Retinal pigment epithelial cell (primary cell): ENCODE measurements around the gene LMBR1.
"Not testable (repeated sequence)": the region's sequence is repeated elsewhere in the genome, so short reads cannot be mapped to it uniquely, and the experiment has no call there.

ENCODE experiments used
- DNase-seq: peaks from one replicate; pipeline ENCODE4 v3.0.0-alpha.2; 2010; ENCODE audit warnings: low read depth
- H3K4me3 ChIP-seq: 2 replicates; pipeline ENCODE4 v1.5.1; 2011; ENCODE audit warnings: mild to moderate bottlenecking, low read length, control low read depth, moderate library complexity
- CTCF ChIP-seq: conservative IDR thresholded peaks from 2 replicates; pipeline ENCODE4 v1.5.1; 2011; ENCODE audit warnings: low read depth, low read length, control low read depth, inconsistent platforms

The LMBR1 gene

GRCh38 chr7:156886020-156886795, 6.8 kb downstream of the LMBR1 start:
- no peak overlapping the region for H3K4me3 ChIP-seq
- no peak for TF ChIP-seq CTCF
- no peak for DNase-seq

- no peak for DNase-seq
- H3K4me3 ChIP-seq = no peak overlapping the region
- TF ChIP-seq CTCF = no peak
Measured at GRCh38 chr7:156881679-156882078, 11.3 kb downstream of the LMBR1 start.

GRCh38 chr7:156875766-156876165, 17.2 kb downstream of the LMBR1 start:
- H3K4me3 ChIP-seq = no peak overlapping the region
- no peak for TF ChIP-seq CTCF
- DNase-seq = no peak

- H3K4me3 ChIP-seq, DNase-seq: not testable (repeated sequence)
Measured at GRCh38 chr7:156868363-156868762, 24.6 kb downstream of the LMBR1 start.

GRCh38 chr7:156865493-156865892, 27.5 kb downstream of the LMBR1 start:
- DNase-seq = no peak
- TF ChIP-seq CTCF = no peak
- H3K4me3 ChIP-seq = no peak overlapping the region

- not testable (repeated sequence) for DNase-seq, H3K4me3 ChIP-seq
Measured at GRCh38 chr7:156862022-156862421, 31.0 kb downstream of the LMBR1 start.

GRCh38 chr7:156861212-156861611, 31.8 kb downstream of the LMBR1 start:
- DNase-seq = no peak
- no peak for TF ChIP-seq CTCF
- H3K4me3 ChIP-seq = no peak overlapping the region

GRCh38 chr7:156860099-156860498, 32.9 kb downstream of the LMBR1 start:
- not testable (repeated sequence) for DNase-seq, H3K4me3 ChIP-seq

GRCh38 chr7:156858523-156858922, 34.5 kb downstream of the LMBR1 start:
- DNase-seq = no peak
- no peak overlapping the region for H3K4me3 ChIP-seq
- TF ChIP-seq CTCF = no peak
